HG03571 (cell line): ENCODE data around the gene ZNF182.
"Not testable (repeated sequence)": the region's sequence is repeated elsewhere in the genome, so short reads cannot be mapped to it uniquely, and the experiment has no call there.

Source experiments
- ATAC-seq: cut with Tn5 transposase; IDR thresholded peaks from one replicate; pipeline ENCODE4 v1.9.1; 2021; ENCODE audit not compliant: unreplicated experiment

The ZNF182 gene

GRCh38 chrX:48002319-48002718 lies 1.5 kb downstream of the ZNF182 start:
- no peak for ATAC-seq

DNA sequence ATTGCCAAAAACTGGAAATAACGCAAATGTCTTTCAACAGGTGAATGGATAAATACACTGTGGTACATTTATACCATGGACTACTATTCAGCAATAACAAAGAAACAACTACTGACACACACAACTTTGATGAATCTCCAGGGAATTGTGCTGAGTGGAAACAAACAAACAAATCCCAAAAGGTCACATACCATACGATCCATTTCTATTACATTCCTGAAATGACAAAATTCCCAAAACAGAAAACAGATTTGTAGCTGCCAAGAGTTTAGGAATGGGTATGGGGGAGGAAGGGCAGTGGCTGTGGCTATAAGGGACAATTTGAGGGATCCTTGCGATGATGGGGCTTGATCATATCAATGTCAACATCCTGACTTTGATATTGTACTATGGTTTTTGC lies 2.5 kb downstream of the ZNF182 start:
- no peak for ATAC-seq

- no peak for ATAC-seq
Measured at GRCh38 chrX:47992669-47993068, 11.1 kb downstream of the ZNF182 start.

DNA sequence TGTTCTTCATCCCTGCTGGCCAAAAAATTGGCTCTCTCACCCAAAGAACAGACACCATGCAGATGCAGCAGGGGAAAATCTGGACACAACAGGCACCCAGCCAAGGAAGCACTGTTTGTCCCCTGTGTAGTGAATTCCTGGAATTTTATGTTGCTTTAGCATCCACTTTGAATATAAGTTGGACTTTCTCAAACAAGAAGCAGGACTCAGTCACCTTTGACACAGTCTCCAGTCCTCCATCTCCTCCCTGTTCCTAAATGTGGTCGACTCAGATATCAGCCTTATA lies 11.8 kb downstream of the ZNF182 start:
- ATAC-seq = no peak

GRCh38 chrX:47991263-47992094 lies 12.3 kb downstream of the ZNF182 start:
- ATAC-seq = no peak

GRCh38 chrX:47976254-47977151 lies 27.3 kb downstream of the ZNF182 start:
- ATAC-seq = no peak

DNA sequence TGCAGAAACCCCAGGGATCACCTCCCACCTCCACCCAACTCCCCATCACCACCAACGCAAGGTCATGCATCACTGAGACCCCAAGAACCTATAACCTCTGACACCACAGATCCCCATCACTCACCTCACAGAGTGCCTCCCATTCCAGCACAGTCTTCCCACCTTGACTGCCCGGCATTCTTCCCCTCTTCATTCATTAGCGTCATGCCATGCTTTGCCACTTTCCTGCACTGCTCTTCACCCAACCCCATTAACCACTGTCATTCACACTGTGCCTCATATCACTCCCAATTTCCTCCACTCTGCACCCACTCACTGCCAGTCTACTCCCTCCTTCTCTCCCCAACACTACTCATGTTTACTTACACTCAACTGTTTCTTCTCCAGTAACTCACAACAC lies 30.6 kb downstream of the ZNF182 start:
- no peak for ATAC-seq

- not testable (repeated sequence) for ATAC-seq
Measured at GRCh38 chrX:47965526-47965925, 38.3 kb downstream of the ZNF182 start.

DNA sequence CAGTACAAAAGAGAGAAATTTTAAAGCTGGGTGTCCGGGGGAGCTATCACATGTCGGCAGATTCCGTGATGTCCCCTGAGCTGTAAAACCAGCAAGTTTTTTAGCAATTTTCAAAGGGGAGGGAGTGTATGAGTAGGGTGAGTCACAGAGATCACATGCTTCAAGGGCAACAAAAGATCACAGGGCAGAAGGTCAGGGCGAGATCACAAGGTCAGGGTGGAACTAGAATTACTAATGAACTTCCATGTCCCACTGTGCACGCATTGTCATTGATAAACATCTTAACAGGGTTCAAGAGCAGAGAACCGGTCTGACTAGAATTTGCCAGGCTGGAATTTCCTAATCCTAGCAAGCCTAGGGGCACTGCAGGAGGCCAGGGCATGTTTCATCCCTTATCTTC lies 42.0 kb downstream of the ZNF182 start:
- ATAC-seq = not testable (repeated sequence)

GRCh38 chrX:47960406-47960805 lies 43.4 kb downstream of the ZNF182 start:
- no peak for ATAC-seq

- no peak for ATAC-seq
Measured at GRCh38 chrX:47958761-47959342, 44.9 kb downstream of the ZNF182 start.

GRCh38 chrX:47958206-47958605 lies 45.6 kb downstream of the ZNF182 start:
- ATAC-seq = not testable (repeated sequence)

DNA sequence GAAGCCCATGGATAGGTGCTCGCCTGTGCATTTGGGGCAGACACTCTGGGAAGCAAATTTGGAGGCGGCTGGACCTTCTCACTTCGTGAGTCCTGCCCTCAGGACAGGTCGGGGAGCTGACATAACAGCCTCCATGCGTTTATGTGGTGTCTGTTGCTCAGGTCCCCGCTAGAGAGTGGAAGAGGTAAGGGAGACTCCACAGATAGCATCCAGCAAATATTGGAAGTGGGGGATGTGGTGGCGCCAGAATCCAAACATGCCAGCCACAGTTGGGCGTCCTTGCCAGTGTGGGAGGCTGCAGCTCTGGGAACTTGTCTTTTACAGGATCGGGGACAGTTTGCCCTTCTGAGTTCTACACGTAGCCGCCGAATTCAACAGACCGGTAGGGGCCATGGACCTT lies 47.8 kb downstream of the ZNF182 start:
- ATAC-seq = no peak

GRCh38 chrX:47955295-47955694 lies 48.5 kb downstream of the ZNF182 start:
- not testable (repeated sequence) for ATAC-seq

DNA sequence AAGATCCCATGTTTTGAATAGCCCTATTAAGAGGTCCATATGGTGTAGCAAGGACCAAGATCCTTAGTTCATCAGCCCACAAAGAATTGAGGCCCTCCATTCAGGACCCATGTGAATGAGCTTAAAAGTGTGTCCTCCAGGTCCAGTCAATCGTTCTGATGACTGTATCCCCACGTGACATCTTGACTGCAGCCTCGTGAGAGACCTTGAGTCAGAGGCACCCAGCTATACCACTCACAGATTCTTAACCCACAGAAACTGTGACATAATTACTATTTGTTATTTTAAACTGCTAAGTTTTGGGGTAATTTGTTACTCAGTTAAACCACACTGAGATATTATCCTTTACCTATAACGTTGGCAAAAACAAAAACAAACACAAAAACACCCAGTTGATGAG lies 62.4 kb downstream of the ZNF182 start:
- ATAC-seq = no peak

DNA sequence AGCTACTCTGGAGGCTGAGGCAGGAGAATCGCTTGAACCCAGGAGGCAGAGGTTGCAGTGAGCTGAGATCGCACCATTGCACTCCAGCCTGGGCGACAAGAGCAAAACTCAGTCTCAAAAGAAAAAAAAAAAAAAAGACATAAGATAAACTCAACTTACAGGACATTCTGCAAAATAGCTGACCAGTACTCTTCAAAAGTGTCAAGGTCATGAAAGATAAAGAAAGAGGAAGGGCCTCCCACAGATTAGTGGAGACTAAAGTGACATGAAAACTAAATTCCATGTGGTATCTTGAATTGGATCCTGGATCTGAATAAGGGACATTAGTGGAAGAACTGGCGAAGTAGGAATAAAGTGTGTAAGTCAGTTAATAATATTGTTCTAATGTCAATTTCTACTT lies 63.3 kb downstream of the ZNF182 start:
- no peak for ATAC-seq

- no peak for ATAC-seq
Measured at GRCh38 chrX:47936940-47937317, 66.9 kb downstream of the ZNF182 start.

DNA sequence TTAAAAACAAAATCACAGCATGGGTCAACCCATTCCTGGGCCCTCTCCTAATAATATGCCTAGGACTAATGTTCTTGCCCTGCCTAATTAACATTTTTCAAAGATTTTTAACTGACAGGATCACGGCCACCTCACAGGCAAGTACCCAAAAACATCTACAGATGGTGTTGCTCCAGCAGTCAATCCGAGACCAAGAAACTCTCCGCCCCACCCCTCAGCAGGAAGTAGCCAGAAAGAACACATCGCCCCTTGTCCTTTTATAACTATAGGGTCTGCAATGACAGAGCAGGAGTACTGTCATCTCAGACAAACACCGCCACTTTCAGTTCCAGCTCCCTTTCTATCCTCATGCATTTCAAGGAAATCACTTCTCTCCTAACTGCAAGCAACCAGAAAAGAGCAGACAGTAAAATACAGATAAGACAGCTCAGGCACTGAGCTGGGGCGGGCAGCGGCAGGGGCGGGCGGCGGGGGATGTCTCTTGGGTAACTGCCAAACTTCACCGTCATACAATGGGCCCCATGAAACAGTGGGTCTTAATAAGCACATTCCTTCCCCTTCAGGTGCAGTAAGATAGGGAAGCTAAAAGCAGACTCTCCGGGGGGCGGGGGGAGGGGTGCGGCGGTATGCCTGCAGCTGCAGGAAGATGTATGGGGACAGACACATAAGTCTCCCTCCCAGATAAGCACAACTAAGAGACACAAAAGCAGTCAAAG lies 67.4 kb downstream of the ZNF182 start:
- ATAC-seq = no peak

- ATAC-seq = no peak
Measured at GRCh38 chrX:47933946-47934345, 69.8 kb downstream of the ZNF182 start.

DNA sequence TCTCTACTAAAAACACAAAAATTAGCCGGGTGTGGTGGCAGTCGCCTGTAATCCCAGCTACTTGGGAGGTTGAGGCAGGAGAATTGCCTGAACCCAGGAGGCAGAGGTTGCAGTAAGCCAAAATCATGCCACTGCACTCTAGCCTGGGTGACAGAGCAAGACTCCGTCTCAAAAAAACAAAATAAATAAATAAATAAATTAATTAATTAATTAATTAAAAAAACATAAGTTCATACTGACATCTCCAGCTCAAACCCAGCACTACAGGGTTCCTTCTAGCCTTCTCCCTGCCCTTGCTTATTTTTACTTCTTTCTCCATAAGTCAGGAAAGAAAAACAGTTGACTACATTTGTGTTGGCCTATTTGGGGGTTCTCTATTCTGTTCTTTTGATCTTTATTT lies 71.8 kb downstream of the ZNF182 start:
- ATAC-seq = not testable (repeated sequence)

GRCh38 chrX:47927212-47927611 lies 76.6 kb downstream of the ZNF182 start:
- ATAC-seq = no peak
